ENCODE measurements around the gene RNASET2. TPM values are rescaled to one million over a fixed set of nuclear protein-coding genes. Genes with fewer than 3 reads are reported as not detected.

RNASET2 gene
- total RNA-seq, 1 donor from 2014 or later, result 13.4 TPM

DNA sequence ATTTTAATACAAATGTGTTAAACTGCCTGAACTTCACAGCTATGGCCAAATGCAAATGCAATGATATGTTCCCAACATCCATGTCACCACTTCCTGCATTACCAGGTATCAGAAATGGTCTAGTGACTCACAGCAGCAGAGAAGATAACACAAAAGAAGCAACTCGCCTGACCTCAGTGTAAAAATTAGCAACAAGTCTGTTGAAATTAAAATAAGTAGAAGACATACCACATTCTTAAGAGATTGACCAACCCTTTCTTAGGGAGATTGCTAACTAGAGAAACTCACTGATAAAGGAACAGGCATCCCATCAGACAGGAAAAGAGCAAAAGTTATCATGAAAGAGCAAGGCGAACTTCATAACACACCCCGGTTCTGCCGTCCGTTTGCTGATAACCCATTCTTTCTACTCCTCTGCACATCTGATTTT, 45.1 kb downstream of the RNASET2 start:
- Histone ChIP-seq H3K27ac (replicated peaks) (no peak overlapping the region), H3K4me1 (peaks cover 12% of the 10 kb centered on the region), H3K4me3 (no peak overlapping the region), H3K9me3 (replicated peaks) (no peaks in the 10 kb centered on the region), H3K36me3 (no peaks in the 10 kb centered on the region), H3K27me3 (ENCODE audit: low read depth) (no peaks in the 10 kb centered on the region)
- no peak for DNase-seq
- TF ChIP-seq, protein P1, sequence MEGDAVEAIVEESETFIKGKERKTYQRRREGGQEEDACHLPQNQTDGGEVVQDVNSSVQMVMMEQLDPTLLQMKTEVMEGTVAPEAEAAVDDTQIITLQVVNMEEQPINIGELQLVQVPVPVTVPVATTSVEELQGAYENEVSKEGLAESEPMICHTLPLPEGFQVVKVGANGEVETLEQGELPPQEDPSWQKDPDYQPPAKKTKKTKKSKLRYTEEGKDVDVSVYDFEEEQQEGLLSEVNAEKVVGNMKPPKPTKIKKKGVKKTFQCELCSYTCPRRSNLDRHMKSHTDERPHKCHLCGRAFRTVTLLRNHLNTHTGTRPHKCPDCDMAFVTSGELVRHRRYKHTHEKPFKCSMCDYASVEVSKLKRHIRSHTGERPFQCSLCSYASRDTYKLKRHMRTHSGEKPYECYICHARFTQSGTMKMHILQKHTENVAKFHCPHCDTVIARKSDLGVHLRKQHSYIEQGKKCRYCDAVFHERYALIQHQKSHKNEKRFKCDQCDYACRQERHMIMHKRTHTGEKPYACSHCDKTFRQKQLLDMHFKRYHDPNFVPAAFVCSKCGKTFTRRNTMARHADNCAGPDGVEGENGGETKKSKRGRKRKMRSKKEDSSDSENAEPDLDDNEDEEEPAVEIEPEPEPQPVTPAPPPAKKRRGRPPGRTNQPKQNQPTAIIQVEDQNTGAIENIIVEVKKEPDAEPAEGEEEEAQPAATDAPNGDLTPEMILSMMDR (IDR thresholded peaks at IDR 0.05; ENCODE audit: borderline replicate concordance), result no peak
- intact Hi-C loops (cut with micrococcal nuclease), result no loop called here

DNA sequence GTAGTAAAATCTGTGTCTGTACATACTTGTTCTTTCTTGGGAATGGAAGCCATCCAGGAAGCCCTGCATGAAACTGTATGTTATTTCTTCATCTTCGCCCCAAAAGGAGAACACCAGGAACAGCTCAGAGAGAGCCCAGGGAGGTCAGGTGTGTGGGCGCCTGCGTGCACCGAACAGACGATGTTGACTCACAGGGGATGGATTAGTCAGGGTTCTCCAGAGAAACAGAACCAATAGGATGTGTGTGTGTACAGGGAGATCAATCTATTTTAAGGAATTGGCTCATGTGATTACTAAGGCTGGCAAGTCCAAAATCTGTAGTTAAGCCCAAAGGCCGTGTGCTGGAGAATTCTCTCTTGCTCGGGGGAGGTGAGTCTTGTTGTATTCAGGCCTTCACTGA, 45.7 kb downstream of the RNASET2 start:
- no peak overlapping the region for H3K27ac ChIP-seq (replicated peaks)
- H3K4me3 ChIP-seq, result no peak overlapping the region
- intact Hi-C loops (cut with micrococcal nuclease), result no loop called here
- TF ChIP-seq, protein P1 (IDR thresholded peaks at IDR 0.05; ENCODE audit: borderline replicate concordance), result no peak
- no peaks in the 10 kb centered on the region for H3K9me3 ChIP-seq (replicated peaks)
- no peaks in the 10 kb centered on the region for H3K36me3 ChIP-seq
- H3K4me1 ChIP-seq, result peaks cover 7% of the 10 kb centered on the region
- no peak for DNase-seq
- H3K27me3 ChIP-seq (ENCODE audit: low read depth), result no peaks in the 10 kb centered on the region

DNA sequence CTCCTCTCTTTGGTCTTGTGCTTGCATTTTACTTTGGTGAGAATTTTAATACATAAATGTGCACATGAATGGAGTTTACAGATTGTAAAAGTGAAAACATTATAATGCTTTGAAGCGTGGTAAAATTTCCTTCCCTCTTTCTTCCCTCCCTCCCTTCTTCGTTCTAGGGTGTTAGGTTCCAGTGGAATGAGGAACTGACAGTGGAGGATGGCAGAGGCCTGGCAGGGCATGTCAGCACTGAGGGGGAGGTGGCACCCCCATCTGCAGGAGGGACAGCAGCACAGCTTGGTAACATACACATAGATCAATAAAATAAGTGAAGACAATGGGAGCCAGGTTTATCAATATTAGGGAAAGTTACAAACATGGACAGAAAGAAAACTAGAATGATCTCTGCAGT, 47.5 kb downstream of the RNASET2 start:
- Histone ChIP-seq H3K27ac (replicated peaks) (no peak overlapping the region), H3K4me3 (no peak overlapping the region), H3K9me3 (replicated peaks) (no peaks in the 10 kb centered on the region), H3K27me3 (ENCODE audit: low read depth) (peaks cover 13% of the 10 kb centered on the region), H3K36me3 (no peaks in the 10 kb centered on the region), H3K4me1 (peaks cover 7% of the 10 kb centered on the region)
- no peak for DNase-seq
- TF ChIP-seq, protein P1 (IDR thresholded peaks at IDR 0.05; ENCODE audit: borderline replicate concordance), result no peak
- intact Hi-C loops (cut with micrococcal nuclease), result no loop called here

DNA sequence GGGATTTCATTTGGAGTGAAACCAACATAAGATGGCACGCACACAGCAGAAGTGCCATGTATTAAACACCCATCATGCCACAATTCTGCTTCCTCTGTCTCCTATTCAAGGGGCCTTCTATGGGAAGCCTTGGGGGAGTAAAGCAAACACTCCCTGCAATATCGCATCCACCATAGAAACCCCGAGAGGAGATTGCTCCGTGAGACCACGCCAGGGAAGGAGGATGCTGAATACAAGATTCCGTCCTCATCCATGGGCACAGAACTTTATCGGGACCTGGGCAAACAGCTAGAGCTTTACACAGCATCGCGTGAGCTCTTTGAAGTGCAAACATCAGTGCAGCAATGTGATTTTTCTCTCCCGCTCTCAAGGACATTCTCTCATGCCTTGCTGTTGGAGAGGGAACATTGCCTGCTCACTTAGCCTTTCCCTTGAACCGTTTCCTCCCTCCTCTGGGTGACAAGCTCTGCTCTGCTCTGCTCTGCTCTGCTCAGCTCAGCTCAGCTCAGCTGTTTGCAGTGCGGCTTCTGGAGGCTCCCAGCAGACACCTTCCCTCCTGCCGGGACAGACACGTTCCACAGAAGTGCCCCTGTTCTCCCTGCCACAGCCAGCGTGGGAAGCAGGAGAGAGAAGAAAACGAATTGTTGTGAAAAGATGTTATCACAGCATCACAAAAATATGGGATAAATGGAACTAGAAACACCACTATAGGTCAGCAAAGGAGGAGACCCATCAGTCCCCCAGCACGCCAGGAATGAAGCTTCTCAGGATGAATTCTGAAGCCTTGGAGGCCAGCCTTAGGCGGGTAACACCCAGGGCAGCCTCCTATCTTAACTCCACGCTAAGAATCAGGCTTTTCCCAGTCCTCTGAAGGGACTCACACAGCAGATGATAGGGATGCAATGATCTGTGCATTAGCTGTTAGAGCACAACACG, 48.2 kb downstream of the RNASET2 start:
- TF ChIP-seq, protein P1 (IDR thresholded peaks at IDR 0.05; ENCODE audit: borderline replicate concordance), result no peak
- no peak overlapping the region for H3K4me3 ChIP-seq
- H3K9me3 ChIP-seq (replicated peaks), result no peaks in the 10 kb centered on the region
- intact Hi-C loops (cut with micrococcal nuclease), result no loop called here
- H3K27ac ChIP-seq (replicated peaks), result no peak overlapping the region
- DNase-seq, result no peak
- peaks cover 9% of the 10 kb centered on the region for H3K4me1 ChIP-seq
- peaks cover 20% of the 10 kb centered on the region for H3K27me3 ChIP-seq (ENCODE audit: low read depth)
- no peaks in the 10 kb centered on the region for H3K36me3 ChIP-seq

DNA sequence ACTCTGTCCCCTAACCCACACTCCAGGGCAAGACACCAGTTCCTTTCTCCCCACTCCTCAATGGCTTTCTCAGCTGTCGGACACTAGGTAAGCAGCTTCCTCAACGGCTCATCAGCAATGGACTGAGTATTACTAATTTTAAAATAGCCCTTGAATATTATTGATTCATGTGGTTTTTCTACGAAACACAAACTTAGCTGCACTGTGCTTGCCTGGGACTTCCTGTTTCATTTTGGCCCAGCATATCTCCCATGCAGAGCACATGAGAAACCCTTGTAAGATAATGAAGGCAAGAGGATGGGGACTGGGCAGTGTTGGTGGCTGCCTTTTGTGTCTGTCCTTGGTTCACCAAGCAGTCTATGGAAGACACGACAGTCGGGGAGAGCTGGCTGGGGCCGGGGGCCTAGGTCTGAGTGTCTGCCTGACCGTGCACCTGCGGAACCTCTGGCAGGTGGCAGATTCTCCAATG, 48.9 kb downstream of the RNASET2 start:
- H3K27ac ChIP-seq (replicated peaks), result no peak overlapping the region
- H3K9me3 ChIP-seq (replicated peaks), result no peaks in the 10 kb centered on the region
- H3K4me1 ChIP-seq, result peaks cover 9% of the 10 kb centered on the region
- no peaks in the 10 kb centered on the region for H3K36me3 ChIP-seq
- intact Hi-C loops (cut with micrococcal nuclease), result no loop called here
- peaks cover 20% of the 10 kb centered on the region for H3K27me3 ChIP-seq (ENCODE audit: low read depth)
- DNase-seq, result no peak
- TF ChIP-seq, protein P1 (IDR thresholded peaks at IDR 0.05; ENCODE audit: borderline replicate concordance), result no peak
- no peak overlapping the region for H3K4me3 ChIP-seq
